ENCODE data around the gene TCEA2.
A peak's percentile ranks its signal among the peaks of the same experiment; 100 is the strongest.

The TCEA2 gene

GRCh38 chr20:64106435-64106961 lies 43.5 kb downstream of the TCEA2 start:
- TF ChIP-seq EZH2 (IDR thresholded peaks at IDR 0.05; ENCODE audit: borderline replicate concordance, low read length) (no peak), CTCF (IDR thresholded peaks at IDR 0.05; ENCODE audit: low read length) (no peak)
- H3K9me2 ChIP-seq (ENCODE audit: low read depth, low read length) = no peaks in the 10 kb centered on the region
- no peak overlapping the region for H3K4me3 ChIP-seq (ENCODE audit: low read depth, low read length, poor library complexity, severe bottlenecking)
- no peaks in the 10 kb centered on the region for H4K20me1 ChIP-seq (ENCODE audit: insufficient read depth, low read length)
- no peak overlapping the region for H3K4me2 ChIP-seq (ENCODE audit: low read length)
- H3K79me2 ChIP-seq (ENCODE audit: insufficient read depth, low read length) = no peaks in the 10 kb centered on the region
- H3K9me3 ChIP-seq (ENCODE audit: low read length) = no peaks in the 10 kb centered on the region
- no peak overlapping the region for H3K9ac ChIP-seq (ENCODE audit: low read length)
- peaks cover 30% of the 10 kb centered on the region for H3K4me1 ChIP-seq (ENCODE audit: insufficient read depth, low read length, severe bottlenecking)
- no peaks in the 10 kb centered on the region for H3K36me3 ChIP-seq (ENCODE audit: insufficient read depth, low read length)
- H3K27ac ChIP-seq (ENCODE audit: low read depth, low read length, poor library complexity, severe bottlenecking) = no peak overlapping the region
- H3K27me3 ChIP-seq (ENCODE audit: insufficient read depth, low read length) = 0 out of 2 replicates have a peak, but pooled peaks cover 7% of the 10 kb centered on the region
- no peak overlapping the region for H2AFZ ChIP-seq (ENCODE audit: low read length)
- H3F3A ChIP-seq (ENCODE audit: insufficient read depth, low read length) = no peaks in the 10 kb centered on the region

- no peak for TF ChIP-seq EZH2 (IDR thresholded peaks at IDR 0.05; ENCODE audit: borderline replicate concordance, low read length)
- no peak for TF ChIP-seq CTCF (IDR thresholded peaks at IDR 0.05; ENCODE audit: low read length)
- Histone ChIP-seq H3K4me2 (ENCODE audit: low read length) (peak within 1 kb of the TSS; percentile 13; the same call in 1 of the 2 replicates), H3K4me1 (ENCODE audit: insufficient read depth, low read length, severe bottlenecking) (peaks cover 24% of the 10 kb centered on the region), H4K20me1 (ENCODE audit: insufficient read depth, low read length) (no peaks in the 10 kb centered on the region), H2AFZ (ENCODE audit: low read length) (no peak within 1 kb of the TSS), H3K79me2 (ENCODE audit: insufficient read depth, low read length) (no peaks in the 10 kb centered on the region), H3K9me2 (ENCODE audit: low read depth, low read length) (no peaks in the 10 kb centered on the region), H3K9ac (ENCODE audit: low read length) (peak within 1 kb of the TSS; percentile 43; the same call in 1 of the 2 replicates), H3K36me3 (ENCODE audit: insufficient read depth, low read length) (no peaks in the 10 kb centered on the region), H3F3A (ENCODE audit: insufficient read depth, low read length) (no peaks in the 10 kb centered on the region), H3K27ac (ENCODE audit: low read depth, low read length, poor library complexity, severe bottlenecking) (peak within 1 kb of the TSS; percentile 50), H3K4me3 (ENCODE audit: low read depth, low read length, poor library complexity, severe bottlenecking) (peak within 1 kb of the TSS; percentile 35), H3K27me3 (ENCODE audit: insufficient read depth, low read length) (0 out of 2 replicates have a peak, but pooled peaks cover 7% of the 10 kb centered on the region), H3K9me3 (ENCODE audit: low read length) (no peaks in the 10 kb centered on the region)
Measured at GRCh38 chr20:64106981-64107735, 44.2 kb downstream of the TCEA2 start, which contains the start of gene NPBWR2. TSS of gene NPBWR2 (minus strand) at chr20:64107565. CDS start at chr20:64106831, 734 bp downstream.

- no peaks in the 10 kb centered on the region for H3K79me2 ChIP-seq (ENCODE audit: insufficient read depth, low read length)
- peak overlapping the region; percentile 50 for H3K27ac ChIP-seq (ENCODE audit: low read depth, low read length, poor library complexity, severe bottlenecking)
- no peaks in the 10 kb centered on the region for H3K9me2 ChIP-seq (ENCODE audit: low read depth, low read length)
- no peaks in the 10 kb centered on the region for H3K9me3 ChIP-seq (ENCODE audit: low read length)
- peak overlapping the region; percentile 13; the same call in 1 of the 2 replicates for H3K4me2 ChIP-seq (ENCODE audit: low read length)
- H4K20me1 ChIP-seq (ENCODE audit: insufficient read depth, low read length) = no peaks in the 10 kb centered on the region
- peaks cover 17% of the 10 kb centered on the region for H3K4me1 ChIP-seq (ENCODE audit: insufficient read depth, low read length, severe bottlenecking)
- H3K4me3 ChIP-seq (ENCODE audit: low read depth, low read length, poor library complexity, severe bottlenecking) = peak overlapping the region; percentile 35
- no peak overlapping the region for H2AFZ ChIP-seq (ENCODE audit: low read length)
- peak overlapping the region; percentile 43; the same call in 1 of the 2 replicates for H3K9ac ChIP-seq (ENCODE audit: low read length)
- H3K36me3 ChIP-seq (ENCODE audit: insufficient read depth, low read length) = no peaks in the 10 kb centered on the region
- TF ChIP-seq EZH2 (IDR thresholded peaks at IDR 0.05; ENCODE audit: borderline replicate concordance, low read length) (no peak), CTCF (IDR thresholded peaks at IDR 0.05; ENCODE audit: low read length) (no peak)
- no peaks in the 10 kb centered on the region for H3F3A ChIP-seq (ENCODE audit: insufficient read depth, low read length)
- H3K27me3 ChIP-seq (ENCODE audit: insufficient read depth, low read length) = 0 out of 2 replicates have a peak, but pooled peaks cover 7% of the 10 kb centered on the region
Measured at GRCh38 chr20:64107736-64108457, 44.9 kb downstream of the TCEA2 start.

All from OCI-LY1 (cell line).